ENCODE results near the gene SPAG6.

DNA sequence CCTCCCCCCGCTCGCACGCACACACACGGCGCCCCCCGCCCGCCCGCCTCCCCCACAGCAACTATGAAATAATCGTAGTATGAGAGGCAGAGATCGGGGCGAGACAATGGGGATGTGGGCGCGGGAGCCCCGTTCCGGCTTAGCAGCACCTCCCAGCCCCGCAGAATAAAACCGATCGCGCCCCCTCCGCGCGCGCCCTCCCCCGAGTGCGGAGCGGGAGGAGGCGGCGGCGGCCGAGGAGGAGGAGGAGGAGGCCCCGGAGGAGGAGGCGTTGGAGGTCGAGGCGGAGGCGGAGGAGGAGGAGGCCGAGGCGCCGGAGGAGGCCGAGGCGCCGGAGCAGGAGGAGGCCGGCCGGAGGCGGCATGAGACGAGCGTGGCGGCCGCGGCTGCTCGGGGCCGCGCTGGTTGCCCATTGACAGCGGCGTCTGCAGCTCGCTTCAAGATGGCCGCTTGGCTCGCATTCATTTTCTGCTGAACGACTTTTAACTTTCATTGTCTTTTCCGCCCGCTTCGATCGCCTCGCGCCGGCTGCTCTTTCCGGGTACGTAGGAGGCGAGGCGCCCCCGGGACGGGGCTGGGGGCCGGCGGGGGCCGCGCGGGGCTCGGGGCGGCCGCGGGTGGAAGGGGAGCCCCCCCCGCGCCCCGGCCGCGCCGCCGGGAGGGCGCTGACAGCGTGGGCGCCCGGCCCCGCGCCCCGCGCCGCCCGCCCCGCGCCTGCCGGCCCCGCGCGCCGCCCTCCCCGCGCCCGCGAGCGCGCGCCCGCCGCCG lies 24.0 kb upstream of the SPAG6 start:
- TF ChIP-seq, protein P1, sequence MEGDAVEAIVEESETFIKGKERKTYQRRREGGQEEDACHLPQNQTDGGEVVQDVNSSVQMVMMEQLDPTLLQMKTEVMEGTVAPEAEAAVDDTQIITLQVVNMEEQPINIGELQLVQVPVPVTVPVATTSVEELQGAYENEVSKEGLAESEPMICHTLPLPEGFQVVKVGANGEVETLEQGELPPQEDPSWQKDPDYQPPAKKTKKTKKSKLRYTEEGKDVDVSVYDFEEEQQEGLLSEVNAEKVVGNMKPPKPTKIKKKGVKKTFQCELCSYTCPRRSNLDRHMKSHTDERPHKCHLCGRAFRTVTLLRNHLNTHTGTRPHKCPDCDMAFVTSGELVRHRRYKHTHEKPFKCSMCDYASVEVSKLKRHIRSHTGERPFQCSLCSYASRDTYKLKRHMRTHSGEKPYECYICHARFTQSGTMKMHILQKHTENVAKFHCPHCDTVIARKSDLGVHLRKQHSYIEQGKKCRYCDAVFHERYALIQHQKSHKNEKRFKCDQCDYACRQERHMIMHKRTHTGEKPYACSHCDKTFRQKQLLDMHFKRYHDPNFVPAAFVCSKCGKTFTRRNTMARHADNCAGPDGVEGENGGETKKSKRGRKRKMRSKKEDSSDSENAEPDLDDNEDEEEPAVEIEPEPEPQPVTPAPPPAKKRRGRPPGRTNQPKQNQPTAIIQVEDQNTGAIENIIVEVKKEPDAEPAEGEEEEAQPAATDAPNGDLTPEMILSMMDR (IDR thresholded peaks at IDR 0.05; ENCODE audit: low read length), result no peak
- TF ChIP-seq EZH2 (optimal IDR thresholded peaks at IDR 0.05; ENCODE audit: low read depth, low read length), result no peak
- no peak for TF ChIP-seq EZH2phosphoT487 (IDR thresholded peaks at IDR 0.05; ENCODE audit: low read length)
